AG04449 (cell line): ENCODE data around the gene PDE8B.

Experiments
- CTCF ChIA-PET: fragments of 350-600 bp; formaldehyde crosslinking; extraction: SDS; loops from one replicate; lab custom pipeline; 2021; ENCODE audit warnings: antibody characterized with exemption; lab: Yijun Ruan, JAX
- POLR2A ChIA-PET: fragments of 400-600, 350-600 bp; formaldehyde crosslinking; extraction: SDS; loops from one replicate; lab custom pipeline; 2020; ENCODE audit warnings: antibody characterized with exemption, inconsistent platforms; lab: Yijun Ruan, JAX
- DNase-seq: peaks from one replicate; pipeline ENCODE4 v3.0.0-alpha.2; 2010; ENCODE audit warnings: low read depth, low spot score
- H3K4me3 ChIP-seq: 2 replicates; pipeline ENCODE4 v1.5.1; 2011; ENCODE audit warnings: low read depth, mild to moderate bottlenecking, control low read depth, low read length
- TF ChIP-seq, protein P1 (sequence below): IDR thresholded peaks from one replicate; pipeline ENCODE4 v1.5.1; 2011; ENCODE audit warnings: mild to moderate bottlenecking, moderate library complexity, low read length, control low read depth, inconsistent platforms; ENCODE audit not compliant: insufficient read depth; ENCODE audit errors: missing control alignments

Gene PDE8B

DNA sequence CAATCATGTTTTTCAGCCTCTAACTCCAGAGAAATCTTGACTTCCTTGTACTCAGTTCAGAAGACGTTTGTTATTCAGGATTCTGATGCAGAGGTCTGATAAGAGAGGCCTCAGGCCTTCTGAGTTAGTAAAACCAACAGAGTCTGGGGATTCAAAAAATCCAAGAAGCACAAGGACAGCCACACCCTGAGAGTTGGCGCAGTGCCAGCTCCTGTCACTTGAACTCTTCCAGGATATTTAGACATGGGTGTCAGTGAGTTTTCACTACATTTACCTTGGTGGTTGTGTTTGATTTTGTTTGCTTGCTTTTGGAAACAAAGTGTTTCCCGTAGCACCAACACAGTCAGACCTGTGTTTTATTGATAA, 41.6 kb upstream of the PDE8B start:
- no peak for DNase-seq
- ChIA-PET CTCF (interaction anchor here (1.3 to 5.8 kb wide), 3 partner anchors 14 to 323 kb away, joined by 3 to 26 read pairs (median 14); partner anchors contain the start of gene WDR41), POLR2A (no interaction called here)
- no peak overlapping the region for H3K4me3 ChIP-seq
- TF ChIP-seq, protein P1, sequence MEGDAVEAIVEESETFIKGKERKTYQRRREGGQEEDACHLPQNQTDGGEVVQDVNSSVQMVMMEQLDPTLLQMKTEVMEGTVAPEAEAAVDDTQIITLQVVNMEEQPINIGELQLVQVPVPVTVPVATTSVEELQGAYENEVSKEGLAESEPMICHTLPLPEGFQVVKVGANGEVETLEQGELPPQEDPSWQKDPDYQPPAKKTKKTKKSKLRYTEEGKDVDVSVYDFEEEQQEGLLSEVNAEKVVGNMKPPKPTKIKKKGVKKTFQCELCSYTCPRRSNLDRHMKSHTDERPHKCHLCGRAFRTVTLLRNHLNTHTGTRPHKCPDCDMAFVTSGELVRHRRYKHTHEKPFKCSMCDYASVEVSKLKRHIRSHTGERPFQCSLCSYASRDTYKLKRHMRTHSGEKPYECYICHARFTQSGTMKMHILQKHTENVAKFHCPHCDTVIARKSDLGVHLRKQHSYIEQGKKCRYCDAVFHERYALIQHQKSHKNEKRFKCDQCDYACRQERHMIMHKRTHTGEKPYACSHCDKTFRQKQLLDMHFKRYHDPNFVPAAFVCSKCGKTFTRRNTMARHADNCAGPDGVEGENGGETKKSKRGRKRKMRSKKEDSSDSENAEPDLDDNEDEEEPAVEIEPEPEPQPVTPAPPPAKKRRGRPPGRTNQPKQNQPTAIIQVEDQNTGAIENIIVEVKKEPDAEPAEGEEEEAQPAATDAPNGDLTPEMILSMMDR = no peak

DNA sequence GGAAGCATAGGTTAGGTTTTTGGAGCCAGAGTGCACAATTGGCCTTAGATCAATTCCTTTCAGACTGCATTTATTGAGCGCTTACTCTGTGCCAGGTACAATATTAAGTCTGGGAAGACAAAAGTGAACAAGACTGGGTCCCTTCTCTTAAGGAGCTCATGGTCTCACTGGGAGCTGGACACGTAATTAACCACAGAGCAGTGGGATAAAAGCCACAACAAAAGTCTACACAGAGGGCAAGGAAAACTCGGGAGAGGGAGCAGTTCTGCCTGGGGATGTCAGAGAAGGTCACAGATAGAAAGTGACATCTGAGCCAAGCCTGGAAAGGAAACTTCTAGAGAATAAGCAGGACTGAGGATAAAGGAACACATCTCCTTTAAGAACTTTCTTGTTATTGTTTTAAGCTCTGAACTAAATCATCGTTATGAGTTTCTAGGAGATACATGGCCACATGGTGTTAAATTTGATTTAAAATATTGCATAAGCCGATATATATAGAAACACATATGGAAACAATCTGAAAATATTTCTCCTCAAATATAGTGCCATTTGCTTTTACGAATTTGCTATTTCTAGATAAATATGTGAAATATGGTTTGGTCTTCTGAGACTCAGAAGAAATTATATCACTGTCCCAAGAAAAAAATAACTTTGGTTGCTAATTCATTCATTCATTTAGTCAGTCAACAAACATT, 40.1 kb upstream of the PDE8B start:
- TF ChIP-seq, protein P1 = no peak
- ChIA-PET CTCF (interaction anchor here (1.0 to 5.8 kb wide), 2 partner anchors 26 to 322 kb away, joined by 3 to 26 read pairs; partner anchors contain the start of gene WDR41), POLR2A (no interaction called here)
- no peak for DNase-seq
- no peak overlapping the region for H3K4me3 ChIP-seq

DNA sequence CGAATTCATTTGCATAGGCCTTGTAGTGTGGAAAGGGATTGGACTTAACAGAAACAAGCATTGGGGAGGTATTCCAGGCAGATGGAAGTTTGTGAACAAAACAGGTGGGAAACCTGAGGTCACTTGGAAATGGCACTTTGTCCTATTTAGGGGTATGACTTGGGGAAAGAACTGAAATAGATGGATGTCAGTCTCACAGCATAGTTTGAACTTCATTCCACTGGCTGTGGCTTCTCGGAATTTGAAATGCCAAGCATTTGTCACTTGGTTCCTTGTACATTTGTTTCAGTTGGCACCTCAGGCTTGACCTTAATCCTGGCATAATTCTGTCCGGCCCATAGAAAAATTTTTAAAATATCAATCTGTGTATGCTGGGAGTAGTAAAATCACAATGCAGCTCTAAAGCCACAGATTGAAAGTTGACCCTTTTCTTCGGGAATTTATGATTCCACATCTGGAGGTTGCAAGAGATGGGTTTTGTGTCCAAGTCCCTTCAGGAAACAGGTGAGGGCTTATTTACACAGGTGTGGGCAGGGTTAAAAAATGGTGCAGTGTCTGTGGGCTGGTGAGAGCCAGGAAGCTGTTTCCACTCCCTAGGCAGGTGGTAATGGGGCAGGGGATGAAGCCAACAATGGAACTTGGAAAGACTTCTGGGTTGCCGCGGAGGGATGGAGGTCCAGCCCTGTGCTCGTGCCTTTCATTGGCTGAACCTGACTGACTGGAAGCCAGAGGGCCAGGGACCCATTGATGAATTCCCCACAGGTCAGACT, 39.2 kb upstream of the PDE8B start:
- CTCF ChIA-PET = interaction anchor here (1.1 to 5.8 kb wide), 2 partner anchors 27 to 321 kb away, joined by 5 to 26 read pairs; partner anchors contain the start of gene WDR41
- H3K4me3 ChIP-seq = no peak overlapping the region
- POLR2A ChIA-PET = no interaction called here
- no peak for DNase-seq
- TF ChIP-seq, protein P1 = no peak

DNA sequence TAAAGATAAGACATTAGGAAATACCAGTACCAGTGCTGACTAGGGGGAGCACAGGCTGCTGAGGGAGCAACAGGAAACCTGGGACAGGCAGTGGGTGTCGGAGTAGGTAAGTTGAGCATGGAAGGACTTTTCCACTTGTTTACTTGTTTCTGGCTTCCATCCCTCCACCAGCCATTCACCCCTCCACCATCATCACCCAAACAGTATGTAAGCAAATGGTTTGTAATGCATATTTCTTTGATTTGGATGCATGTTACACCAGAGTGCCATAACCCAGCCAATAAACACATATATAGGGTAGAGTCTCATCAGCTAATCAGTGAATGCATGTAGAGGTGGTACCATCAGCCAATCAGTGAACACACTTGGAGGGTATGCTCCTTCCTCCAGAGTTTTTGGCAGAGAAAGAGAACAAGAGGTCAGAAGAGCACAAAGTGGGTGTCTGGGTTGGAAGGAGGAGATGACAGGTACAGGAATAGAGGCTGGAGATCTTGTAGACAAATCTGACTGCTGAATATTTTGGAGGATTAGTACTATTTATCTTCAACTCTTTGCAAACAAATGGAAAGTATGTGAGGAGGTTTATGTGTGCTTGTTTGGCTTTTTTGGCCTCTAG, 37.7 kb upstream of the PDE8B start:
- TF ChIP-seq, protein P1 = no peak
- DNase-seq = no peak
- CTCF ChIA-PET = interaction anchor here (1.0 to 5.8 kb wide), 2 partner anchors 15 to 28 kb away, joined by 3 to 26 read pairs; no protein-coding TSS in a partner anchor

DNA sequence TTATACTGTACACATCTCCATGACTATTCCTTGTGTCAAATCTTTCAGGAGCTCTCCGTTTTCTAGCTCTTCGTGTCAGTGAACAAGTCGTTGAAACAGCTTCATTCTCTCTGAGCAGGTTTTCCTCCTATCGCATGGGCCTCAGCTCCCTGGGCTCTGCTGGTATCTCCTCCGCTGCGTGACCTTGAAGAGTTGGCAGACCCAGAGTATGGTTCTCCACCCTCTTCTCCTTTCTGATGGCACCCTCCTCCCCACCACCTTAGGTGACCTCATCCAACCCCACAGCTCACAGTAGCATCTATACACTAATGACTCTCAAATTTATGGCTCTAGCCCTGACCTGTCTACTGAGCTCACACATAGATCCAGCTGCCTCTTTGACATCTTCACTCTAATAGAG, 36.0 kb upstream of the PDE8B start:
- ChIA-PET POLR2A (no interaction called here), CTCF (no interaction called here)
- DNase-seq = no peak
- no peak overlapping the region for H3K4me3 ChIP-seq
- TF ChIP-seq, protein P1 = no peak

More for the DNA sequence above, 37.7 kb upstream of the PDE8B start:
- H3K4me3 ChIP-seq = no peak overlapping the region
- POLR2A ChIA-PET = no interaction called here

DNA sequence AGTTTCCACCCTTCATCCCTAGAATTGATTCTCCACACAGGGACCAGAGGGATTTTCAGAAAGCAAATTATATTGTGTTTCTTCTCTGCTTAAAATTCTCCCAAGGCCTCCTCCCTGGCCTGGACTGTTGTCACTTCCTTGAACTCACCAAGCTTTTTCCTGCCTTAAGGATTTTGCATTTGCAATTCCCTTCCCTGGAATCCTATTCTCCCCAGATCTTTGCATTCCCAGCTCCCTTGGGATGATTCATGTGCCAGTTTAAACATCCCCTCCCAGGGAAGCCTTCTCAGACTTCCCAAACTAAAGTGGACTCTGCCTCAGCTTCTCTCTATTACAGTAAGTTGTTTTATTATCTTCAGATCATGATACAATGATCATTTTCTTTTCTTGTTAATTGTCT, 35.2 kb upstream of the PDE8B start:
- CTCF ChIA-PET = no interaction called here
- TF ChIP-seq, protein P1 = no peak
- H3K4me3 ChIP-seq = no peak overlapping the region
- POLR2A ChIA-PET = no interaction called here
- DNase-seq = no peak
